Dedifferentiated amniotic fluid mesenchymal stem cell (primary cell): ENCODE measurements around the gene GRP.
A peak's percentile ranks its signal among the peaks of the same experiment; 100 is the strongest.

Experiments
- DNase-seq: peaks from one replicate; pipeline ENCODE4 v3.0.0-alpha.2; 2016; ENCODE audit errors: extremely low spot score

GRP gene

GRCh38 chr18:59219672-59220163 lies at the start of gene GRP:
Gene GRP (plus strand): TSS chr18:59220158. CDS start chr18:59220266, 108 bp downstream.
- DNase-seq, result no peak

DNA sequence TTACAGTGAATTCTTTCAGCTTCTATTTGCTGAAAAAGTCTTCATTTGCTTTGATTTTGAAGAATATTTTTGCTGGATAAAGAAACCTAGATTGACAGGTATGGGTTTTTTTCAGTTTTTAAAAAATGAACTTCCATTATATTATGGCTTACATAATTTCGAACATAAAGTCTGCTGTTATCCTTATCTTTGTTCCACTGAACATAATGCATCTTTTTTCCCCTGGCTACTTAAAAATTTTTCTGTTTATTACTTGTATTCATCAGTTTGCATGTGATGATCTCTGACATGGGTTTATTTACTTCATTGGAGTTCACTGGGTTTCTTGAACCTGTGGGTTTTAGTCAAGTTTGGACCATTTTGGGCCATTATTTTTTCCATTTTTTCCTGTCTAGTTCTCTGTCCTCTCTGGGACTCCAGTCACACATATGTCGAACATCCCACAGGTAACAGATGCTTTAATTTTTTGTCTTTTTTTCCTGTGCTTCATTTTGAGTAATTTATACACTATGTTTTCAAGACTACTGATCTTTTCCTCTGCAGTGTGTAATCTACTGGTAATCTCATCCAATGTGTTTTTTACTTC lies 47.2 kb upstream of the GRP start:
- DNase-seq, result no peak

GRCh38 chr18:59177485-59177884 lies 42.5 kb upstream of the GRP start:
- no peak for DNase-seq

DNA sequence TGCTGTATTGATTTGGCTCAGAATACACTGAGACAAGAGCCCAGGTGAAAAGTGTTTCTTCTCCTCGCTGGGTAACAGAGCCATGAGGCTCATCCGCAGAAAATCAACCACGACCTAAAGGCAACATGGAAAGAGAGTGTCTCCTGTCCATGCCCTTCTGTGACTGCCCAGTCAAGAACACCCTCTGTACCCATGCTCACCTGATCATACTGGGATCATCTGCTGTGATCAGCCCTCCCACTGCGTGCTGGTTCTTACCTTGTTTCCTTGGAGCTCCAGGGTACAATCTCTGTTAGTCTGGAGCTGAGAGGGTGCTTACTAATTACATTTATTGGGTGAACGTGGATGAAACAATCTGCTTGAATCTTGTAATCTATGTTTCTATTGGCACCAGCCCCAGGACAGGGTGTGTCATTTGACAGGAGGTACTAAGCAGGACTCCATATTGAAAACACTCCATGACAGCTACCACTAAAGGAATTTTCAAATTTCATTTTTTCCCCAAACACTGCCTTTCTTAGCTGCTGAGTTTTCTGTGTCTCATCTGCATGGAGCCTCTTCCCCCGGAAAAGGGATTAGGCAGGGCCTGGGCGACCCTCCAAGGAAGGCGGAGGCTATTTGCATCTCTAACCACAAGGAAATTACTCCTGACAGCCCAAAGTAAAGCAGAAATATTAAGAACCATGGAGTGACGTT lies 39.7 kb upstream of the GRP start:
- peak; percentile 81 for DNase-seq

- DNase-seq, result no peak
These were observed 37.3 kb upstream of the GRP start for GRCh38 chr18:59182673-59183072.

DNA sequence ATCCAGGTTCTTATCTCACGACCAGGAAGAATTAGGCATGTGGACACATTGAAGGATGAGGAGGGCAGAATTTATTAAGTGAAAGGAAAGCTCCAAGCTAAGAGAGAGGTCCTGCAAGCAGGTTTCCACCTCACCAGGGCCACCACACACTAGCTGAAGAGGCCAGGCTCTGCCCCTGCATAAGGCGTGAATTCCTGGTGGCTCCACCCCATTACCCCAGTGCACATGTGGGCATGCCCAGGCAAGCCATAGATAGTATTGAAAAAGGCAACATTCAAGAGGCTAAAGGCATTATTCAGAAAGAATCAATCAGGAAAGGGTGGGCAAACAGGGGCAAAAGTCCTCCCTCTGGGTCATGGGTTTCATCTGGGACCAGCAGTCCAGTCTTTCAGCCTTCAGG lies 30.9 kb upstream of the GRP start:
- DNase-seq, result no peak

DNA sequence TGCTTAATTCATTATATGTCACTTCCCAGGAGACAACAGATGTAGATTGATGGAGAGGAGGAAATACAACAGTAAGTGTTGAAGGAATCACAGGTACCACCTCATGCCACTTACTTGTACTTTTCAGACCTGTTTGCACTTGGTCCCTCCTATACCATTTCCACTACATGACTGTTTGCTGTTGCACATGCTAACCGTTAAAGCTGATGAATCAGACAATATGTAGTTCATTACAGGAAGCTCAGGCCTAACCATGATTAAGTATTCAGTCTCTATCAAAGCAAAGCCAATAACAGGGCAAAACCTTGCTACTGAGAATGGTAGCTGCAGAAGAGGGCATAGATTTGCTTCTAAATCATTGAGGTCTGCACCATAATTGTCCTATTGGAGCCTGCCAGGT lies 30.2 kb upstream of the GRP start:
- no peak for DNase-seq

- no peak for DNase-seq
These were observed 23.7 kb upstream of the GRP start for GRCh38 chr18:59196161-59196725.

DNA sequence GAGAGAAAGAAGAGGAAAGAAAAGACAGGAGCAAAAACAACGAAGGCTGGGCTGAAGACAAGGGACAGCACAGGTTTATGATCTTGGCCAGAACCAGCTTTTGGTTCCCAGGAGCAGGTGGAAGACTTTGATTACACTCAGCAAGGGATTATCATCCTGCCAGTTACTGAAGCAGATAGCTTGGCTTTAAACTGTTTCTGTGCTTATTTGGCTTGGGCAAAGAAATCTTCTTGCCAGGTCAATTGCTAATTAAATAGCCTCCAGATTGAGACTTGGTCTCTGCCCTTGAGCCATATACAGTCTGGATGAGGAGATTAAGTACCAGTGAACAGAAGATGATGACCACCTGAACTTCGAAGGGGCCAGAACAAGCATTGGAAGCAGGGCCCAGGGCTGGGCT lies 22.3 kb upstream of the GRP start:
- no peak for DNase-seq

DNA sequence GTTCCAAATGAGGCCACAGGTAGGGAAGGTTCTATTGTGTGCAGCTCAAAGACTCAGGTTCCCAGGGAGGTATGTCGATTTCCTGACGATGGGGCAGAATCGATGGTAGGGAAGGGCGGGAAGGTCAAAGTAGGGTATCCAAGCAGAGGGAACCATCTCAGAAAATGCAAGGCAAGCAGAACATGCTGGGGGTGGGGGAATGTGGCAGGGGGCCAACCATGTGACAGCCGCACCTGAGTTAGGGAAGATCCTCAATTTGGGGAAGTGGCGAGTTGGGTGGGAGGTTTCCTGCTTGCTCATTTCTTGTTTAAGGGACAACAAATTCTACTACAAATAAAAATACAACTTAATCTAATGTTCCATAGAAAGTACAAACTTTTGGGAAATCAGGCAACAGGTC lies 21.7 kb upstream of the GRP start:
- no peak for DNase-seq

DNA sequence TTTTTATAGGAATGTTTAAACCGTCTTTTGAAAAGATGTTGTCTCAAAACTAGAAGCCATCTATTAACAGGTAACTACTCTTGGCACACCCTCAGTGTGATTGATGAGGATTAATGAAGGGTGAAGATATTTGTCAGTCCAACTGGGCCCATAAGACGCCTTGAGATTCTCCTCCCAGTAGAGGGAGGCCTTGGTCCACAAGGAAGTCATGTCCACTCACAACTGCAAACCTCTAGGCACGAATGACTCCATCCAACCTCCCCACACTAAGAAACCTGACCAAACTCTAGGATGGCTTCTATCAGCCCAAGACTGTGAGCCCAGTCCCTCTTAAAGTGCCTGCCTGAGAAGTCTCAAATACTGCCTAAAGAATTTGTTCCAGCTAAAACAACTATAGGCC lies 19.2 kb upstream of the GRP start:
- no peak for DNase-seq

GRCh38 chr18:59202258-59202820 lies 17.6 kb upstream of the GRP start:
- no peak for DNase-seq

DNA sequence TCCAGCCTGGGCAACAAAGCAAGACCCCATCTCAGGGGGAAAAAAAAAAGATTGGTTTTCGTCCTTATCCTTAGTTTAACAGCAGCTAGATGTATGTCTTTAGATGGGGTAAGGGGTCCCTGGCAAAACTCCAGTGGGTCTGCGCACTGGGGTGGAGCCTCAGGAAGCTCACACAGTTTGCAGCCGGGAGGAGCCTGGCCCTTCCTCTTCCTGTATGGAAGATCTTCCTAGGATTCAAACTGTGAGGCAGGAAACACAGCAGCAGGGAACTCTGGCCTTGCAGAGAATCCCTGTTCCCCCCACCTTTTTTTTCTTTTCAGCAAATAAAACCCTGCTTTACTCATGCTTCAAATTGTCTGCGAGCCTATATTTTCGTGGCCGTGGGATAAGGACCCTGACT lies 12.5 kb upstream of the GRP start:
- DNase-seq, result no peak

DNA sequence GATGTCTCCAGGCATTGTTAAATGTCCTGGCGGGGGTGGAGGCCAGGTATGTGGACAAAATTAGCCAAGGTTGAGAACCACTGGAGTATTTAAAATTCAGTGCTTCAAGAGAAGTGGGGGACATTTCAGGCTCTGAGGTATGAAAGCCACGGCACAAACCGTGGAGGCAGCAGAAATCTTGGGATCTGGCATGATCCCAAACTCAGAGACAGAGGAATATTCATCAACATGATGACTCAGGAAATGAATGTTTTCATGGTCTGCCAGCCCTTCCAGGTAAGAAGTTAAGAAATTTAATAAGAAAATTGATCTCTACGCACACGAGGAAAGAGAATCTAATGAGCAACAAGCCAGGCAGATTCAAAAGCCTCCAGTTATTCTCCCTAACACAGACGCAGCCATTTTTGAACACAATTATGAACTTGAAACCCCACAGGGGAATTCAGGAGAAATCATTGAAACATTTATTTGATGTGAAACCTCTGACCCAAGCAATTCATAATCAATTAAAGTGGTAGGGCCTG lies 11.3 kb upstream of the GRP start:
- DNase-seq, result no peak

DNA sequence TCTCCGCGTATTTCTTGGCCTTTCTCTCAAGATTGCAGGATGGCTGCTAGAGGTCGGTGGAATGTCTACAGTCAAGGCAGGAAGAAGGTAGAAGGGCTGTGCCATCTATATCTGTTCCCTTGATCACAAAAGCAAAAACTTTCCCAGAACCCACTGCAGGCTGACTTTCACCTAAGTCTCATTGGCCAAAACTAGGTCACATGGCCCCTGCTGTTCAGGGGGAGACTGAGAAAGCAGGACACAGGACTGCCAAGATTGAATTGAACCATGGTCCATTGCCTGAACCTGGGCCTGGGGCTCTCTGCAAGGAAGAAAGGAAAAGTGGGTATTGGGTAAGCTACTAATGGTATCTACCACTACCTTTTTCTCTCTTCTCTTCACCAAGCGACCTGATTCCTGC lies 9.7 kb upstream of the GRP start:
- no peak for DNase-seq

GRCh38 chr18:59211629-59212028 lies 8.3 kb upstream of the GRP start:
- DNase-seq, result no peak

DNA sequence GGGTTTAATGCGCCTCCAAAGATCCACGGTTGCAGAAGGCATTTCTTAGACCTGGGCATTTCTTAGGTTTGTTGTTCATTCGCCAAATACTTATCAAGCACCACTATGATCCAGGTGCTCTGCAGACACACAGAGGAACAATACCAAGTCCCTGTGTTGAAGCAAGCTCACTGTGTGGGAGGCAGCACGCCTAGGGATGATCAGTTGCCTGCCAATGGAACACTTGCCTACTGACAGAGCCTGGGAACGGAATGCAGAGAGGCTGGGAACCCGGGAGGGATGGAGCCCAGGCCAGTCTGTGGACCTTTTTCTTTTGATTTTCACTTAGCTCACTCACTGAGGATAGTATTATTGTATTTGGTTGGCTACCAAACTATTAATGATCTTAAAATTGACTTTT lies 1.9 kb upstream of the GRP start:
- DNase-seq, result no peak

DNA sequence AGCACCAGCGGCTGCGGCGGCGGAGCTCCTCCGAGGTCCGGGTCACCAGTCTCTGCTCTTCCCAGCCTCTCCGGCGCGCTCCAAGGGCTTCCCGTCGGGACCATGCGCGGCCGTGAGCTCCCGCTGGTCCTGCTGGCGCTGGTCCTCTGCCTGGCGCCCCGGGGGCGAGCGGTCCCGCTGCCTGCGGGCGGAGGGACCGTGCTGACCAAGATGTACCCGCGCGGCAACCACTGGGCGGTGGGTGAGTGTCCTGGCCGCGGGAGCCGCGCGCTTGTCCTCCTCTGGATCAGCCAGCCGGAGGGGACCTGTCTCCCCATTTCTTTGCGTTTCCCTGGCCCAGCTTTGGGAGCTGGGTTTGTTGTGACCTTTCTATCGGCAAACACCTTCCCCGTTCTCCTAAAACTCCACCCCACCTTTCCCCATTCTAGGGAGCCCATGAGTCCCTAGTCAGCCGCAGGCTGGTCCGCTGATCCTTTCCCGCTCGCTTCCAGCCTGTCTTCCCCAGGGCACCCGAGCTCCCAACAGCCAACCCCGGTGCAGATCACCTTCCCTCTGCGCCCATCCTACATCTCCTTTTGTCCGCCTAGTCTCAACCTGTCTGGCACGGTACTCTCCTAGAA lies 316 bp downstream of the GRP start:
- DNase-seq, result no peak

GRCh38 chr18:59220784-59221765 lies 1.1 kb downstream of the GRP start:
- DNase-seq, result no peak

DNA sequence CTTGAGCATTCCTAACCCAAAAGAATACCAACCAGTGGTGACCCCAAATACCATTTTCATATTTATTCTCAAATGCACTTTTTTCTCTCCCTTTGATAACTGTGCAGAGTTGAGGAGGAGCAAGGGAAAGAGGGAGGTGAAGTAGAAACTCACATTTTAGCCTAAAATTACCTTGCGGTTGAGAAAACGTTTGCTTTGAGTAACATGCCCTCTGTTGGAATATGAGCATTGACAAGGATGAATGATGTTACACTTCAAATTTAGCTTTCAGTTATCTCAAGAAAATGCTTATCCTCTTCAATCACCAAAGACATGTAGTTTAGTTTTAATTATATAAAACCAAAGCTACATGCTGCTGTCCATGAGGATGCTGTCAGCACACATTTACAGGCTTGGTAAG lies 2.4 kb downstream of the GRP start:
- no peak for DNase-seq

DNA sequence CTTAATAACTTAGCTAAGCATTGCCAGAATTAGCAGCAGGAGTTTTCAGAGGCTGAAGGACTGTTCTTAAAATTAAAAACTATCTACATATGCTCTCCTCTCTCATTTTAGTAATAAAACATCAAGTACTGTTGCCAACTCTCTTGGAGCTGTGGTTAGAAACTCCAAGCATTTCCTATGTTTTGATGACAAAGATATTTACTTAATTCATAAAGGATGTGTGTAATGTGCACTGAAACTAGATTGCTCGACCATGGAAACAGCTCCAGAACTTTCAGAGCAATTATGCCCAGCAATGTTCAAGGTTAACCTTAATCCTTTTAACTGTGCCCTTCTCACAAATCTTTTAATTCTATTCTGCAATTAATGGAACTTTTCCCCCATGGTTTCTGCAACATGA lies 8.4 kb downstream of the GRP start:
- DNase-seq, result peak; percentile 50
